GM12891 (cell line): ENCODE data around the gene SLC15A4.
"Not testable (repeated sequence)": the region's sequence is repeated elsewhere in the genome, so short reads cannot be mapped to it uniquely, and the experiment has no call there.

Source experiments
- PAX5 ChIP-seq: IDR thresholded peaks from 2 replicates; pipeline ENCODE4 v1.6.1; 2011; ENCODE audit warnings: low read length, moderate library complexity, mild to moderate bottlenecking; ENCODE audit not compliant: insufficient read depth, severe bottlenecking
- POLR2A ChIP-seq: IDR thresholded peaks from 2 replicates; pipeline ENCODE4 v1.6.1; 2011; ENCODE audit warnings: low read depth, low read length, control low read depth
- POLR2AphosphoS5 ChIP-seq: IDR thresholded peaks from 2 replicates; pipeline ENCODE4 v1.6.1; 2011; ENCODE audit warnings: low read depth, low read length, control low read depth
- SPI1 ChIP-seq: IDR thresholded peaks from 2 replicates; pipeline ENCODE4 v1.6.1; 2011; ENCODE audit warnings: low read depth, low read length, control low read depth
- TAF1 ChIP-seq: IDR thresholded peaks from 2 replicates; pipeline ENCODE4 v1.6.1; 2011; ENCODE audit warnings: low read depth, low read length, control low read depth

DNA sequence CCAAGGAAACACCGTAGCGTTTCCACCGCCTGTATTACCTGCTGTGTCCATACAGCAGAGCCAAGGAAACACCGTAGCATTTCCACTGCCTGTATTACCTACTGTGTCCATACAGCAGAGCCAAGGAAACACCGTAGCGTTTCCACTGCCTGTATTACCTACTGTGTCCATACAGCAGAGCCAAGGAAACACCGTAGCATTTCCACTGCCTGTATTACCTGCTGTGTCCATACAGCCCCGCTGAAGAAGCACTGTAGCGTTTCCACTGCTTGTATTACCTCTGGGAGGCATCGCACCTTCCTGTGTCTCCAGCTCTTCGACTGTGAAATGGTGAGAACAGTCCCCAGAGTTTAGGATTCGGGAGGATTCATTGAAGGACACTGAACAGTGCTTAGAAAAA lies 16.1 kb upstream of the SLC15A4 start:
- TF ChIP-seq POLR2A, POLR2AphosphoS5, TAF1, SPI1, PAX5: not testable (repeated sequence)
